Mucosa of descending colon (tissue), 3 donors: Measurements from ENCODE around the gene HMGB2. TPM values are rescaled to one million over a fixed set of nuclear protein-coding genes. Genes with fewer than 3 reads are reported as not detected.

Experiments used
- ATAC-seq: fragments of 200-7000 bp; cut with Tn5 transposase; one replicate; pipeline ENCODE4 v1.9.1; 2020; ENCODE audit warnings: mild to moderate bottlenecking, moderate library complexity
- DNase-seq, 3 donors: peaks; one replicate each; pipeline ENCODE4 v3.0.0-alpha.2; 2020
- H3K36me3 ChIP-seq: fragments of 200-600 bp; one replicate; pipeline ENCODE4 v1.8.0; 2021; ENCODE audit warnings: low read depth, mild to moderate bottlenecking
- H3K4me1 ChIP-seq: fragments of 200-600 bp; one replicate; pipeline ENCODE4 v1.8.0; 2021; ENCODE audit warnings: low read depth, mild to moderate bottlenecking
- H3K4me3 ChIP-seq: fragments of 200-600 bp; one replicate; pipeline ENCODE4 v1.8.0; 2021; ENCODE audit warnings: mild to moderate bottlenecking
- H3K9me3 ChIP-seq: fragments of 200-600 bp; one replicate; pipeline ENCODE4 v1.8.0; 2021; ENCODE audit warnings: mild to moderate bottlenecking
- CTCF ChIP-seq: fragments of 200-600 bp; IDR thresholded peaks from one replicate; pipeline ENCODE4 v1.8.0; 2022; ENCODE audit warnings: antibody characterized with exemption, mild to moderate bottlenecking
- intact Hi-C, 2 donors: fragments of 100-400 bp; cut with DNase I in 1 of 2; cut with micrococcal nuclease in 1 of 2; formaldehyde crosslinking; loops; one replicate each; pipeline versions ENCODE4 v1.11.0 to v1.11.1; 2022; cut with DNase I, micrococcal nuclease
- total RNA-seq, 3 donors: library from RNA; stranded (reverse); fragmentation: NEBNext Ultra II Directional in 2 of 3; extraction: Animal tissue kit (Norgen Biotek cat#: 25700) in 2 of 3; gene quantifications; one replicate each; pipeline versions ENCODE4 v1.2.1 to v1.2.4, GENCODE V29; 2021 to 2023
- donor health status: DM: no; HTN: no; CAD: no; lungs with moderate emphysema.
- donor health status: DM: no; HTN: no; CAD: no.
- donor health status: DM: no; HTN: yes; CAD: no.

The HMGB2 gene
- total RNA-seq, 3 donors from 2014 or later: 42.0 to 113 (median 54.4) TPM

DNA sequence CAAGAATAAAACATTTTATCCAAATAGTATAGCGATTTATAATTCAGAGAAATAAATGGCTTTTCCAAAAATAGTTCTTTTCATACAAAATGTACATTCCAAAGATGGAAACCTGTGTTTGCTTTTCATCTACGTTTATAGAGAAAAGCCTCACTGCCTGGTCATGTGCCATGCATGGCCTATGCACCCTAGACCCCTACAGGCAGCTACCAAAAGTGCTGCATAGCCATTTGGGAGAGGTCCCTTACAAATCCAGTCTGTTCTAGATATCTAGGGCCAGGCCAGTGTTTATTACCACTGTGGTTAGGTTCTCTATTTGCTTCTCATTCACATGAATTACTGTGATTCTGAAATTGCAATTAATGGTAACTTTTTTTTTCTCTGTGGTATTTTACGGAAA is 17.2 kb downstream of the HMGB2 start:
- intact Hi-C loops: loop anchor here (5.0 to 10.0 kb wide), 3 partner anchors 95 to 178 kb away; no protein-coding TSS in a partner anchor
- no peak for DNase-seq
- H3K4me3 ChIP-seq: no peak overlapping the region
- no peaks in the 10 kb centered on the region for H3K9me3 ChIP-seq
- no peak for TF ChIP-seq CTCF
- no peaks in the 10 kb centered on the region for H3K36me3 ChIP-seq
- no peak for ATAC-seq
- no peaks in the 10 kb centered on the region for H3K4me1 ChIP-seq

- DNase-seq (no peak), ATAC-seq (no peak)
- Histone ChIP-seq H3K36me3 (no peaks in the 10 kb centered on the region), H3K4me1 (no peaks in the 10 kb centered on the region), H3K4me3 (no peak overlapping the region), H3K9me3 (no peaks in the 10 kb centered on the region)
- TF ChIP-seq CTCF: no peak
- intact Hi-C loops: loop anchor here (5.0 to 10.0 kb wide), 3 partner anchors 96 to 179 kb away; no protein-coding TSS in a partner anchor
Observed at GRCh38 chr4:173316060-173316459, 18.1 kb downstream of the HMGB2 start.

DNA sequence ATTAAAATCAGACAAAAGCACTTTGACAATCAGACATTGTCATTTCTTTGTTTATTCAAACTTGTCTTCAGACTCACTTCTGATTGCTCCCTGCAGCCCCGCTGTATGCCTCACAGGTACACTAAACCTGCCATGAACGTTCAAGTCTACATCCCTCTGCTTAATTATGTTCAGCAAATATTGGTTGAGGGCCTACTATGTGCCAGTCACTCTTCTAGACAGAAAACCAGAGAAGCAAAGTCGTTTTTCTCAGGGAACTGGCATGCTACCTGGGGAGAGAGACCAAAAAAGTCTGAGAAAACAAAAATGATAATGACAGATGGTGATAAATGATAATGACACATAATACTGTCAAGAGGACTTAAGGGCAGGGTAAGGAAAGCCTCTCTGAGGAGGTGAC is 19.4 kb downstream of the HMGB2 start:
- intact Hi-C loops: loop anchor here (5.0 to 10.0 kb wide), 3 partner anchors 98 to 180 kb away; no protein-coding TSS in a partner anchor
- DNase-seq (no peak), ATAC-seq (no peak)
- Histone ChIP-seq H3K4me3 (no peak overlapping the region), H3K9me3 (no peaks in the 10 kb centered on the region), H3K36me3 (no peaks in the 10 kb centered on the region), H3K4me1 (no peaks in the 10 kb centered on the region)
- TF ChIP-seq CTCF: no peak

- no peaks in the 10 kb centered on the region for H3K4me1 ChIP-seq
- no peaks in the 10 kb centered on the region for H3K9me3 ChIP-seq
- intact Hi-C loops: loop anchor here in 1 of 2 donors (10.0 kb wide), 2 partner anchors 103 to 183 kb away; no protein-coding TSS in a partner anchor
- no peak for DNase-seq
- no peak for TF ChIP-seq CTCF
- no peak for ATAC-seq
- no peak overlapping the region for H3K4me3 ChIP-seq
- no peaks in the 10 kb centered on the region for H3K36me3 ChIP-seq
Observed at GRCh38 chr4:173311368-173311767, 22.8 kb downstream of the HMGB2 start.

- Histone ChIP-seq H3K4me3 (no peak overlapping the region), H3K36me3 (no peaks in the 10 kb centered on the region), H3K9me3 (no peaks in the 10 kb centered on the region), H3K4me1 (no peaks in the 10 kb centered on the region)
- intact Hi-C loops: no loop called here
- TF ChIP-seq CTCF: no peak
- ATAC-seq: no peak
- DNase-seq: no peak
Observed at GRCh38 chr4:173307778-173308177, 26.4 kb downstream of the HMGB2 start.
